ENCODE measurements around the gene SBNO2. TPM values are rescaled to one million over a fixed set of nuclear protein-coding genes. Genes with fewer than 3 reads are reported as not detected.

The SBNO2 gene
- total RNA-seq, 1 donor from 2014 or later = 91.6 TPM

DNA sequence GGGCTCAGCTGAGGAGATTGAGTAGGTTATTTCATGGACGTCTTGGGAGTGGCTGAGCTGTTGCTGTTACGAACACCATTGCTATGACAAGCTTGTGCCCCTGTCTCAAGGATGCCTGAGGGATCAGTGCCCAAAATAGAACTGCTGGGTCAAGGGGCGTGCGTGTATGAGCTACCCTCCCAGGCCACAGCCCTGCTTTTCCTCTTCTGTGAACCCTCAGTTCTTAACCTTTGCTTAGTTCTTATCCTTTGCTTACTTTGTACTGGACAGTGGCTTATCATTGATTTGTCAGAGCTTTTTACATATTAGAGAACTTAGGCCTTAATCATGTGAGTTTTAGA is 98.1 kb downstream of the SBNO2 start:
- ATAC-seq = peak in 1 of 2 donors; percentile 45
- intact Hi-C loops (cut with DNase I) = no loop called here

DNA sequence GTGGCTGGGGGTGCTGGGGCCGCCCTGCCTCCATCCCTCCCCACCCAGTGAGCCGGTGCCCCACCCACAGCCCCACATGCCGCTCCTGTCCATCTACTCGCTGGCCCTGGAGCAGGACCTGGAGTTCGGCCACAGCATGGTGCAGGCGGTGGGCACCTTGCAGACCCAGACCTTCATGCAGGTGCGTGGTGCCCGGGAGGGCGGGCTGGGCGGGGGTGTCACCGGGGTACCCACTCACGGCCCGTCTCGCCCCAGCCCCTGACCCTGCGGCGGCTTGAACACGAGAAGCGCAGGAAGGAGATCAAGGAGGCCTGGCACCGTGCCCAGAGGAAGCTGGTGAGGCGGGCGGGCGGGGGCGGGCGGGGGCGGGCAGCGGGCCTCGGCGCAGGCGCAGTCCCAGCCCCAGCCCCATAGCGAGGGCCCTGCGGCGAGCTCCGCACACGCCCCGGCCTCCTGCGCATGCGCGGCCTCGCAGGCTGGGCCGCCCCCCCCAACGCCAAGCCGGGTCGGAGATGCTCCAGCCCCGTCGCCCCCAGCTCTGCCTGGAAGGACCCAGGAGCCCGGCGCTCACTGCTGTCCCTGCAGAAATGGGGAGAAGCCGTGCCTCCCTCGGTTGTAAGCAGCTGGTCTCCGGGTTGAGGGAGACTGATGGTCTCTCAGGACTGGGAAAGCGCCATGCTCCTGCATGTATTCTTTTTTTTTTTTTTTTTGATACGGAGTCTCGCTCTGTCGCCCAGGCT is 99.4 kb downstream of the SBNO2 start:
- ATAC-seq (peak; percentile 79 to 83), DNase-seq (peak; percentile 97)
- Histone ChIP-seq H3K27ac (peak overlapping the region; percentile 69), H3K4me3 (peak overlapping the region; percentile 44), H3K9me3 (no peaks in the 10 kb centered on the region), H3K27me3 (ENCODE audit: low read depth) (peaks cover 8% of the 10 kb centered on the region), H3K36me3 (peaks cover 36% of the 10 kb centered on the region), H3K4me1 (peaks cover 54% of the 10 kb centered on the region)
- TF ChIP-seq, protein P1, sequence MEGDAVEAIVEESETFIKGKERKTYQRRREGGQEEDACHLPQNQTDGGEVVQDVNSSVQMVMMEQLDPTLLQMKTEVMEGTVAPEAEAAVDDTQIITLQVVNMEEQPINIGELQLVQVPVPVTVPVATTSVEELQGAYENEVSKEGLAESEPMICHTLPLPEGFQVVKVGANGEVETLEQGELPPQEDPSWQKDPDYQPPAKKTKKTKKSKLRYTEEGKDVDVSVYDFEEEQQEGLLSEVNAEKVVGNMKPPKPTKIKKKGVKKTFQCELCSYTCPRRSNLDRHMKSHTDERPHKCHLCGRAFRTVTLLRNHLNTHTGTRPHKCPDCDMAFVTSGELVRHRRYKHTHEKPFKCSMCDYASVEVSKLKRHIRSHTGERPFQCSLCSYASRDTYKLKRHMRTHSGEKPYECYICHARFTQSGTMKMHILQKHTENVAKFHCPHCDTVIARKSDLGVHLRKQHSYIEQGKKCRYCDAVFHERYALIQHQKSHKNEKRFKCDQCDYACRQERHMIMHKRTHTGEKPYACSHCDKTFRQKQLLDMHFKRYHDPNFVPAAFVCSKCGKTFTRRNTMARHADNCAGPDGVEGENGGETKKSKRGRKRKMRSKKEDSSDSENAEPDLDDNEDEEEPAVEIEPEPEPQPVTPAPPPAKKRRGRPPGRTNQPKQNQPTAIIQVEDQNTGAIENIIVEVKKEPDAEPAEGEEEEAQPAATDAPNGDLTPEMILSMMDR (IDR thresholded peaks at IDR 0.05) = no peak
- intact Hi-C loops (cut with DNase I) = no loop called here

More for the DNA sequence above, 98.1 kb downstream of the SBNO2 start:
- Histone ChIP-seq H3K36me3 (peaks cover 42% of the 10 kb centered on the region), H3K4me3 (no peak overlapping the region), H3K27ac (peak overlapping the region; percentile 69), H3K27me3 (ENCODE audit: low read depth) (peaks cover 1% of the 10 kb centered on the region), H3K9me3 (no peaks in the 10 kb centered on the region), H3K4me1 (peaks cover 44% of the 10 kb centered on the region)
- TF ChIP-seq, protein P1 (IDR thresholded peaks at IDR 0.05) = no peak
- no peak for DNase-seq

DNA sequence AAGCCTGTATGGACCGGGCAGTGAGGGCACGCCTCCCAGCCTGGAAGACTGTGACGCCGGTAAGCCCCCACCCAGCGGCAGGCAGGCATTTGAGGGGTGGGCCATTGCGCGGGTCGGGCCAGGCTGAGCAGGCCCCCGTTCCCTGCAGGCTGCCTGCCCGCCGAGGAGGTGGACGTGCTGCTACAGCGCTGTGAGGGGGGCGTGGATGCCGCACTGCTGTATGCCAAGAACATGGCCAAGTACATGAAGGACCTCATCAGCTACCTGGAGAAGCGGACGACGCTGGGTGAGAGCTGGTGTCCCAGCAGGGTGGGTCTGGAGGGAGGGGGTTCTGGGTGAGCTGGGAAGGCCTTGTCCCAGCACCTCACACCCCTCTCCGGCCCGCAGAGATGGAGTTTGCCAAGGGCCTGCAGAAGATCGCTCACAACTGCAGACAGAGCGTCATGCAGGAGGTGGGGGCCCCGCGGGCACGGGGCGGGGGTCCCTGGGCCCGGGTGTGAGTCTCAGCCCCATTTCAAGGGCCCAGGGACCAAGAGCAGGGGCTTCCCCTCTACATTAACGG is 100.0 kb downstream of the SBNO2 start:
- peak overlapping the region; percentile 44 for H3K4me3 ChIP-seq
- TF ChIP-seq, protein P1 (IDR thresholded peaks at IDR 0.05) = no peak
- ATAC-seq (no peak), DNase-seq (peak; percentile 53)
- H3K27ac ChIP-seq = peak overlapping the region; percentile 69
- H3K4me1 ChIP-seq = peaks cover 61% of the 10 kb centered on the region
- intact Hi-C loops (cut with DNase I) = no loop called here
- H3K27me3 ChIP-seq (ENCODE audit: low read depth) = peaks cover 8% of the 10 kb centered on the region
- H3K36me3 ChIP-seq = peaks cover 29% of the 10 kb centered on the region
- no peaks in the 10 kb centered on the region for H3K9me3 ChIP-seq

DNA sequence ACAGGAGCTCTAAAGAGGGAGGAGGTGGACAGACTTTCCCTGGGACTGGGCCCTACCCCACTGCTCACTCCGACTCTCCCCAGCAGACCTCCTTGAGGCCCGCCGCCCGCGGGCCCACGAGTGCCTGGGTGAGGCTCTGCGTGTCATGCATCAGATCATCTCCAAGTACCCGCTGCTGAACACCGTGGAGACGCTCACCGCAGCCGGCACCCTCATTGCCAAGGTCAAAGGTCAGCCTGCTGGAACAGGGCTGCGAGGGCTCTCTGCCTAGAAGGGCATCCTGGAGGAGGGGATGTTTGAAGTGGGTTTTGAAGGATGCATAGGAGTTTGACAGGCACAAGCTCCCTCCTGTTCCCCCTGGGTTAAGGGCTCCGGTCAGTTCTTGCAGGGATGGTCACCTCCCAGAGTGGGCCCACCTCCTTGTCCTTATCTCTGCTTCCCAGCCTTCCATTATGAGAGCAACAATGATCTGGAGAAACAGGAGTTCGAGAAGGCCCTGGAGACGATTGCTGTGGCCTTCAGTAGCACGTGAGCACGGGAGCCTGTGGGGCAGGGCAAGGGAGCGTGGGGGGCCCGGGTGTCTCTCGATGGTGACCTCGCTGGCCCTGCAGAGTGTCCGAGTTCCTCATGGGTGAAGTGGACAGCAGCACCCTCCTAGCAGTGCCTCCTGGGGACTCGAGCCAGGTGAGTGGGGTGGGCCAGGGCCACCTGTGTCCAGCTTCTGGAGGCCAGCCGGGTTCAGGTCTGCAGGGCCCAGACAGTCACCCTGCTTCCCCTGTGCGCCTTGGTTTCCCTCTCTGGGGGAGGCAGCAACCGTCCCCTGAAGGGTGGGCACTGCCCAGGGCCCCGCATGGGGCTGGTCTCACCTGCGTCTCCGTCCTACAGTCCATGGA is 100.8 kb downstream of the SBNO2 start:
- DNase-seq = no peak
- no peak for ATAC-seq
- Histone ChIP-seq H3K4me3 (no peak overlapping the region), H3K27me3 (ENCODE audit: low read depth) (peaks cover 8% of the 10 kb centered on the region), H3K4me1 (peaks cover 68% of the 10 kb centered on the region), H3K27ac (peak overlapping the region; percentile 69), H3K9me3 (no peaks in the 10 kb centered on the region), H3K36me3 (peaks cover 23% of the 10 kb centered on the region)
- intact Hi-C loops (cut with DNase I) = no loop called here
- TF ChIP-seq, protein P1 (IDR thresholded peaks at IDR 0.05) = no peak

DNA sequence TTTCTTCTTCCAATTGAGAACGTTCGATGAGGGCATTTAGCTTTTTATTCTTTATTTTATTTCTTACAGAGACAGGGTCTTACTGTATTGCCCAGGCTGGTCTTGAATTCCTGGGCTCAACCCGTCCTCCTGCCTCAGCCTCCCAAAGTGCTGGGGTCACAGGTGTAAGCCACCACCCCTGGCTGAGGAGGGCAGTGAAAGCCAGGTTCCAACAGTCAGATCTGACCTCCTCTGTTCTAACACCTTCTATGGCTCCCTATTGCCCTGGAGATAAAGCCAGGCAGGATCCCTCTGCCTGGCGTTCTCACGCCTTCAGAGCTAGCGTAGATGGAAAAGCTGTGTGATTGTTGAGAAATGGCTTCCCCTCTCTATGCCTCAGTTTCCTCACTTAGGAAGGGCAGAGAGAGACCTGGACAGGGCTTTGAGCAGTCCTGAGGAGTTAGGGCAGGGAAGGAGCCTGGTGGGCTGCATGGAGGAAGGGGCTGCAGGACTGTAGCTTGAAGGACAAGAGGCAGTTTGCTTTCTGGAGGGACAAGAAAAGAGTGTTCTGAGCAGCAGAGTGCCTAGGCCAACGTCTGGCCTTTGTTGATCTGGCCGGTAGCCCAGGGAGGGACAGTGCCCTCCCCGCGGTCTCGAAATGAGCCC is 101.6 kb downstream of the SBNO2 start:
- DNase-seq = no peak
- intact Hi-C loops (cut with DNase I) = no loop called here
- peaks cover 23% of the 10 kb centered on the region for H3K36me3 ChIP-seq
- no peak overlapping the region for H3K4me3 ChIP-seq
- H3K4me1 ChIP-seq = peaks cover 70% of the 10 kb centered on the region
- TF ChIP-seq, protein P1 (IDR thresholded peaks at IDR 0.05) = no peak
- no peak for ATAC-seq
- H3K9me3 ChIP-seq = no peaks in the 10 kb centered on the region
- no peak overlapping the region for H3K27ac ChIP-seq
- peaks cover 8% of the 10 kb centered on the region for H3K27me3 ChIP-seq (ENCODE audit: low read depth)
